ENCODE measurements around the gene SMIM35.

DNA sequence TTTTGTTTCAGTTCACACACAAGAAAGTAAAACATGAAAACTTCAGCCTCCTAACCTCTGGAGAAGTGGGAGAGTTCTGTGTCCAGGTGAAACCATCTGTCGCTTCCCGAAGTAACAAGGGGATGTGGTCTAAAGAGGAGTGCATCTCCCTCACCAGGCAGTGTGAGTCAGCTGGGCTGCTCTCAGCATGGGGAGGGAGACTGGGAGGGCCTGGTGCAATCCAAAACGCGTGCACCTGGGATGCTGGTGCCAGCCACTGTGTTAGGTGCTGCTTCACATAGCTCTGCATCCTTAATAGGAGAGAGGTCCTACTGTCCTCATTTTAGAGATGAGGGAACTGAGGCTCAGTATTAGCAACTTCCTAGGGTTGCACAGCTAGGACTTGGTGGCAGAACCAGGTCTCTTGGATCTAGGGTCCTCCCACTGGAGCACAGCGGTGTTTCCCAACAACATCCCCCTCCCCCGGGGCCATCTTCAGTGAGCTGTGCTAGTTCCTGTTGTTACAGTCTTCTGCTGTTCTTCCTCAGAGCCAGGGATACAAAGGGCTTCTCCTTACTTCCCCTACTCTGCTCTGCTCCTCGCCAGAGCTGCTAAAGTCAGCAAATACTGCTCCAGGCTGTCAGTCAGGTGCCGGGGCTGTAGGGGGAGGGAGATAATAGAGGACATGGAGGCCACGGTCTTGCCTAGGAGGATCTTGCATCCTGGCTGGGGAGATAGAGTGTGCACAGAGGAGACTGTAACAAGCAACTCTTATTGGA lies 92.6 kb downstream of the SMIM35 start:
- no peak for TF ChIP-seq POLR2A (IDR thresholded peaks at IDR 0.05; ENCODE audit: low read length)
- no peak for TF ChIP-seq GATA1 (IDR thresholded peaks at IDR 0.05; ENCODE audit: low read depth, low read length)

Measured in erythroblast (primary cell).